ENCODE results near the gene SLC35B4.

DNA sequence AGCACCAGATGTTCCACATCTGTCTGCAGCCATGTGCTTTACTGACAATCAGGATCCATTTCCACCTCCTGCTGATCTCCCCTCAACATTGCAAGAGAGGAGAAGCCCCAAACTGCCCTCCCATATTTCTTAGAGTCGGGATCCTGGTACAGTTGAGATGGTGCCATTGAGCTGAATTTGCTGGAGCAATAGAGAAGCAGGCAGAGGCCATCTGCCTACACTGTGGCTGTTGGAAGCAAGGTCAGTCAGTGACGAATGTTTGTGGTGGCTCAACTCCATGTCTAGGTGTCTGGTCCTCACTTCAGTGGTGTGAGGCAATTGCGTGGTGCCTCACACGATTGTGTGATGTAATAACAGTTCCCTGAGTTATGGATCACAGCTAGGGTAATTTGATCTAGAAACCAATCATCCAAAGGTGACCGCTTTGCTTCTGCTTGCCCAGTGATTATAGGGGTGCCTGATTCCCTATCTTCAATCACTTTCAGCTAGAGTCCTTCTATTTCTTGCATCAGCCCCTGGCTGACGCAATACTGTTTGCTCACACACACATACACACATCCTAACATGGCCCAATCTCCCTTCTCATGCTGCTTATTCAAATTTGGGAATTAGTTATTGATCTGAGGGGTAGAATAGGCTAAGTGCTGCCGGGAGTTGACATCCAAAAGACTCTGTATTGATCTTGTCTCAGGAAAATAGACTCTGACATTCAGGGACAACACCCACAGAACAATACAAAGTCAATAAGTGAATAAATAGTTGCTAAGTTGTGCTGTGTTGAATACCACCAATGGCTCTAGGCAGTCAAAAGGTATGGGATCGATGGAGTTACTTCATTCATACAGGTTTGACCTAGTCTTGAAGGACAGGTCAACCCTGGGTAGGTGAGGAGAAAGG lies 46.1 kb upstream of the SLC35B4 start:
- TF ChIP-seq CTCF (IDR thresholded peaks at IDR 0.05; ENCODE audit: borderline replicate concordance, extremely low read depth, low read length, poor library complexity, severe bottlenecking): no peak
- TF ChIP-seq EZH2 (IDR thresholded peaks at IDR 0.05; ENCODE audit: borderline replicate concordance, low read depth, low read length, severe bottlenecking): no peak
